LoVo (cell line): ENCODE measurements around the gene TMEM132D.

ENCODE experiments used
- DNase-seq: peaks from one replicate; pipeline ENCODE4 v3.0.0-alpha.2; 2016; ENCODE audit warnings: low spot score

The TMEM132D gene

DNA sequence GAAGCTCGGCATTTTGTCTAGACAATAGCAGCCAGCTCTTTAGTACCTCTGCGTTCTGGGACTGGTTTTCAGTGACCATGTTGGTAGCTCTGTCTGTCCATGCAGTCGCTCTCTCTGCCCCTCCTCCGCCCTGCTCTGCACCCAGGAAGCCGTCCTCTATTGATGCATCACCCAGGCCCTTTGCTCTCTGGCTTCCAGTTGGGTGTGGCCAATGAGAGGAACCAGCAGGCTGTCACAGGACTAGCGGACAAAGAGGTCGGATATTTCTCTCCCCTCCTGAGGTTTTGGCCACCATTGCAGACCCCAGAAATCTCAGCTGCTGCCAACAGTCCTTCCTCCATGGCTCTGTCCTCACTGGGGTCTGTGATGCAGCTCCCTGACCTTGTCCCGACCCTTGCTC, 180.6 kb downstream of the TMEM132D start:
- no peak for DNase-seq

DNA sequence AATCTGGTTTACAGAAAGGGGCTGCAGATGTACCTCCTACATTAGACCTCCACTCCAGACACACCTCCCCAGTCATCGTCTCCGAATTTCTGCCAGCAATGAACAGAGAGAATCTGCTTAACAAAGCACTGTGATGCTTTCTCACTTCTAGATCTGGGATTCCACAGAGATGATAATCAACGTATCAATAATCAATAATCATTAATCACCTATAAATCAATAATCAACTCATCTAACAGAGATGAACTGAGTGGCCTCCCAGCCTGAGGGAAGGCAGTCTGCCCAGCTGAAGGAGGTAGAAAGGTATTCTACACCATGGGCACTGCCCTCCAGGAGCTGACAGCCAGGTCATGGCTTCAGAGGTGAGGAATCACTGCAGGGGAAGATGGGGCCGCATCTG, 183.2 kb downstream of the TMEM132D start:
- no peak for DNase-seq

DNA sequence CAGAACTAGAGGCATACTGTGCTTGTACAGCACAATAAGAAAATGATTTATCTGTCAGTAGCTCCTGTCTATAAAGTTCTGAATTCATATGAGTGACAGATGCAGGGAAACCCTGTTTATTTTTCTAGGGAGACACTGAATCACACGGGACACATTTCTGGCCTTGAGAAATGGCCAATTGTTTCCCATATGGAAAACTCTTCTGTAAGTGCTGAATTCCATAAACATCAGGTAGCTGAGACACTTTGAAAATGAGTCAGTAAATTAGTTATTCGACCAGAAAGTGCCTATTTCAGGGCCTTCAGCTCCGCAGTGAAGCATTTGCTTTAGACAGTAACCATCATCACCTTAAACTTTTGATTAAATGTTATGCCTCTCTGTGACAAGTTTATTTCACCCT, 184.4 kb downstream of the TMEM132D start:
- DNase-seq, result no peak

DNA sequence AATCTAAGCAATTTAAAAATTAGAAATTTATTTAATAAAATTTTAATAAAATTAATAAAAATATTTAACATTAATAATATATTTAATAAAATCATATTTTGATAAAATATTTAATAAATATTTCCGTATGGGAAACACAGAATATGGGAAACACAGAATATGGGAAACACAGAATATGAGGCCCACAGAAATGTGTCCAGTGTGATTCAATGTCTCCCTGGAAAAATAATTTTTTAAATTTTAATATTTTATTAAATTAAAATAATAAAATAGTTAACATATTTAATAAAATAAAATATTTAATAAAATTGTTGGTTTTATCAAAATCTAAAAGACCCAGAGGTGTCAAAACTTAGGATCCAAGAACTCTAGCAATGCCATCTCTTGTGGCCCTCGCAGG, 186.4 kb downstream of the TMEM132D start:
- no peak for DNase-seq

GRCh38 chr12:129716825-129717224, 187.0 kb downstream of the TMEM132D start:
- DNase-seq, result no peak

DNA sequence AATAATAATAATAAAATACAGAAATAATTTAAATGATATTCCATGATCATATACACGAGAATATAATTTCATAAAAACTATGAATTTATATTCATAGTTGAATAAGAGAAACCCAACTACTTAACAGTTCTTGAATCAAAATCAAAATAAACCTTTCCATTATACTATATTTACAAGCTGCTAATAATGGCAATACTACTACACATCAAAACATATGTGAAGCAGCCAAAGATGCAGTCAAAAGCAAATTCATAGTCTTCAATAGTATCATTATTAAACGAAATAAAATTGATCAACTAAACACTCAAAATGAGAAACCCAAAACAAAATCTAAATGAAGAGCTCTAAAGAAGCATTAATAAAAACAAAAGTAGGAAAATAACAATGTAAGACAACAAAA, 197.1 kb downstream of the TMEM132D start:
- no peak for DNase-seq

GRCh38 chr12:129704232-129704830, 199.5 kb downstream of the TMEM132D start:
- DNase-seq, result no peak

DNA sequence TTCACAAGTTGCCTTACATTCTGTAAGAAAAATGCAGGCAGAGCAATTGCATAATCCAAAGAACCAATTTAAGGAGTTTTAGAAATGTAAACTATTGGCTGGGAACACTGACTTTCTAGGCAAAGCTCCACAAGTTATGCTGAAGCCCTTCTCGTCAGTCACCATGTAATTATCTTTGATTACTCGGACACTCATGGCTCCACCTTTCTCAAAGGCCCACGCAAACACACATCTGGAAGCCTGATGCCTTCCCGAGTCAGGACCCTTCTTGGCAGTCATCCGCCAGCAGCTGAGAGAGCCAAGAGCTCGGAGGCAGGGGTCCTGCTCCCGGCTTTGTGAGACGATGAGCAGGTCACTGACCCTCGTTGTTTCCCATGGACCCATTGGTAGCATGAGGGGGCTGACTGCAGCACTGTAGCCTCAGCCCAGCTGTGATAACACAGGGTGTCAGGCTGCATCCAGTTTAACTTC, 202.2 kb downstream of the TMEM132D start:
- DNase-seq, result no peak

- no peak for DNase-seq
Observed at GRCh38 chr12:129700036-129700435, 203.8 kb downstream of the TMEM132D start.

GRCh38 chr12:129696926-129697325, 206.9 kb downstream of the TMEM132D start:
- no peak for DNase-seq

- DNase-seq, result no peak
Observed at GRCh38 chr12:129696405-129696804, 207.4 kb downstream of the TMEM132D start.

GRCh38 chr12:129693731-129694130, 210.1 kb downstream of the TMEM132D start:
- no peak for DNase-seq

DNA sequence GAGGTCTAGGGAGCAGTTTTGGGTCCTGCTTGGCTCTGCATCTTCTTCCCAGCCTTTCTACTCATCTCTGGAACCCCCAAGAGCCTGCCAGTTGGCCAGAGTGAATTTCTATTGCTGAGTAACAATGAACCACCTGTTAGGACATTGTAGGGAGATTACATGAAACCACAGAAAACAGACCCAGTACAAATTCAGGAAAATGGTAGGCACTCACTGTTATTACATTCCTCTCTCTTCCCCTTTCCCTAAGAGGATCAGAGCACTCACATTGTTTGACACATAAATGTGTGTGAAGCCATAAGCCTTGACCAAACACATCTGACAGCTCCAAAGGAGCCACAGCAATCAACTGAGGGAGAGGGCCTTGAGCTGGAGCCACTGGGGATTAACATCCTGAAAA, 216.1 kb downstream of the TMEM132D start:
- DNase-seq, result no peak

DNA sequence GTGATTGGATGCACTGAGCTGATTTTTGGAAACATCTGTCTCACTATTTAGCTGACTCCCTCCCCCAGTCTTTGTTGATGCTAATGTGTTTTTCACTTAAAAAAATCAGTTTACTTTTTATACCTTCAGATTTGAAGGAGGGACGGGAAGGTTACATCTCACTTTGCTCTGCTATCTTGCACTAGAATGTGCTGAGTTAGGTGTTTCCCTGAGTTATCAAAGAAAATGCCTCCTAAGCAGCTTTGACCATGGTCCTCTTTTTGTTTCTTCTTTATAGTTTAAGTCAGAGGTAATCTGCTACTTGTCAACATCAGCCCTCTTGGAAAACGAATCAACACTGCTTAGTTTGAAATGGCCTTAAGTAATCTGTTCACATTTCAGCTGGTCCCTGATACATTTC, 222.0 kb downstream of the TMEM132D start:
- DNase-seq, result no peak

- DNase-seq, result no peak
Observed at GRCh38 chr12:129681151-129681550, 222.7 kb downstream of the TMEM132D start.

DNA sequence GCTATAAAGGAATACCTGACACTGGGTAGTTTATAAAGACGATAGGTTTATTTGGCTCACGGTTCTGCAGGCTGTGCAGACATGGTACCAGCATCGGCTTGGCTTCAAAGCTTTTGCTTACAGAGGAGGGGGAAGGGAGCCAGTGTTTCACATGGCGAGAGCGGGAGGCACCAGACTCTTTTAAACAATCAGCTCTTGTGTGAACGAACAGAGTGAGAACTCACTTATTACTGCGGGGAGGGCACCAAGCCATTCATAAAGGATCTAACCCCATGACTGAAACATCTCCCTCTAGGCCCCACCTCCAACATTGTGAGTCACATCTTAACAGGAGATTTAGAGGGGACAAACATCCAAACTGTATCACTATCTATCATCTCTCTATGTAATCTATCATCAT, 227.4 kb downstream of the TMEM132D start:
- no peak for DNase-seq

DNA sequence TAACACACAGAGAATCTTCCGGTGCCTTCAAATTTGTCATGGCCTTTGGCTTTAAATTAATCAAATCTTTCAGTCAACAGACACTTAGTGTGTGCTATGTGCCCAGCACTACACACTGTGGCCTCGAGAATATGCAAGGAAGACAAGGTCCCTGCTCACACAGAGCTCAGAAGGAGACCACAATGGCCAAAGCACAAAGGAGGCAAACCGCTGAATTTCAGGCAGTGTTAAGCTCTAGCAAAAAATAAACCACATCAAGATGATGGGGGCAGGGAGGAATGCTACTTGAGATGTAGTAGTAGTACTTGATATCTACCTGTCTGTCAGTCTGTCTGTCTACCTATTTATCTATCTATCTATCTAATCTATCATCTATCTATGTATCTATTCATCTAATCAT, 227.9 kb downstream of the TMEM132D start:
- no peak for DNase-seq

DNA sequence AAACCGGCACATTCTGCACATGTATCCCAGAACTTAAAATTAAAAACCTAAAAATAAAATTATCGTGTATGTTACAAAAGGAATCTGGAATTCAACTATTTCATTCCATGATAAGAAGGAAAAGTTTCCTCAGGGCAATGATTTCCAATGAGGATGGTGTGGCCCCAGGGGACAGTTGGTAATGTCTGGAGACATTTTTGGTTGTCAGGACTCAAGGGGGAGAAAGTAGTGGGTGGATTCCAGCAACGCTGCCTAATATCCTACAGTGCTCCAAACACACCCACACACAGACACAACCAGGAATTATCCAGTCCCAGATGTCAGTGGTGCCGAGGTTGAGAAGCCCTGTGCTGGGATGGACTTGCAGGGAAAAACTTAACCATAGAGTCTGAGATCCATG, 228.3 kb downstream of the TMEM132D start:
- DNase-seq, result no peak

GRCh38 chr12:129673806-129674205, 230.0 kb downstream of the TMEM132D start:
- no peak for DNase-seq

- DNase-seq, result no peak
Observed at GRCh38 chr12:129672110-129672509, 231.7 kb downstream of the TMEM132D start.

DNA sequence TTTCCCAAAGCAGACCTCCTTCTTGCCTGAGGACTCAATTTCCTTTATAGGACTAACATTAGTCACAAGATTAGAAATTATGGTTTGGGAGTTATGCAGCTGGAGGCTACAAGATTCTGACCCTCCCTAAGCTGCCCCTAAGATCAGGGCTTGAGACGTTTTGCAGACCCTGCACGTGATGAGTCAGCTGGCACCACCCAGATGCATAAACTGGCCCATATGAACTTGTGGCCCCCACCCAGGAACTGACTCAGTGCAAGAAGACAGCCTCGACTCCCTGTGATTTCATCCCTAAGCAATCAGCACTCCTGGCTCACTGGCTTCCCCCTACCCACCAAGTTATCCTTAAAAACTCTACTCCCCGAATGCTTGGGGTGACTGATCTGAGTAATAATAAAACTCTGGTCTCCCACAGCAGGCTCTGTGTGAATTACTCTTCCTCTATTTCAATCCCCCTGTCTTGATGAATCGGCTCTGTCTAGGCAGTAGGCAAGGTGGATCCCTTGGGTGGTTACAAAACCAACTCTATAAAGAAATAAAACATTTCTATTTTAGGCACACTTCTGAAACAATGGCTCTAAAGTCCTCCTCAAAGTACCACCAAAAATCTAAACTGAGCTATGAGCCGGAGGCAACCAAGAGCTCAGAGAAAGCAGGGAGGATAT, 233.4 kb downstream of the TMEM132D start:
- no peak for DNase-seq

- no peak for DNase-seq
Observed at GRCh38 chr12:129665414-129665813, 238.4 kb downstream of the TMEM132D start.

DNA sequence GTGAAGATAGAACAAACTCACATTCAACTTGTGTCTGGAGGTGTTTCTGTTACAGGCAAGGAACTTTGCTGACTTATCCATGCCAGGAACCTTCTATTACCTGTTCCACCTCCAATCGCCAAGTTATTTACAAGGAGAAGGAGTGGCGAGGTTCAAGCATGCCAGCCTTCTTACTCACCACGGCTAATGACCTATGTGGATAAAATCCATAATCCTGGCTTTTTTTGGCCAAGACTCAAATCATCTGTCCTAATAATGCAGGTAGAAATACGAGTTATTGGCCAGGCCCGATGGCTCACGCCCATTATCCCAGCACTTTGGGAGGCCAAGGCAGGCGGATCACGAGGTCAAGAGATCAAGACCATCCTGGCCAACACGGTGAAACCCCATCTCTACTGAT, 241.6 kb downstream of the TMEM132D start:
- peak; percentile 37 for DNase-seq

DNA sequence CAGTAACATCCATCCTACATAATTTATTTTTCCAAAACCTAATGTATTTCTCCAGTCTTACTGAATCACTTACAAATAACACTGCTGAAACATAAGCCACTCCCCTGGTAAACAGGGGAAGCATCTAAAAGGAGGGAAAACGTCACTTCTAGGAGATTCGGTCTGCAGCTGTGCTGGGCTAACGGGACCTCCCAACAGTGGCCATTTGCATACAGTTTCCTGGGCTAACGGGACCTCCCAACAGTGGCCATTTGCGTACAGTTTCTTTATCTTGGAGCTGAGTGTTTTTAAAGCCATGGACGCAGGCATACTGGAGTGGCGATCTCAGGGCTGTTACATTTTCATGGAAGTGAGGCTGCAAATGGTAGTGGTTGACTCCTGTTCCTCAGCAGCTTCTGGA, 242.9 kb downstream of the TMEM132D start:
- no peak for DNase-seq
